GM18526 (cell line): Measurements from ENCODE around the gene SIPA1L3.

Source experiments
- POLR2A ChIP-seq: IDR thresholded peaks from 3 replicates; pipeline ENCODE4 v1.6.1; 2011; ENCODE audit not compliant: insufficient read length; ENCODE audit errors: extremely low read depth

Gene SIPA1L3

DNA sequence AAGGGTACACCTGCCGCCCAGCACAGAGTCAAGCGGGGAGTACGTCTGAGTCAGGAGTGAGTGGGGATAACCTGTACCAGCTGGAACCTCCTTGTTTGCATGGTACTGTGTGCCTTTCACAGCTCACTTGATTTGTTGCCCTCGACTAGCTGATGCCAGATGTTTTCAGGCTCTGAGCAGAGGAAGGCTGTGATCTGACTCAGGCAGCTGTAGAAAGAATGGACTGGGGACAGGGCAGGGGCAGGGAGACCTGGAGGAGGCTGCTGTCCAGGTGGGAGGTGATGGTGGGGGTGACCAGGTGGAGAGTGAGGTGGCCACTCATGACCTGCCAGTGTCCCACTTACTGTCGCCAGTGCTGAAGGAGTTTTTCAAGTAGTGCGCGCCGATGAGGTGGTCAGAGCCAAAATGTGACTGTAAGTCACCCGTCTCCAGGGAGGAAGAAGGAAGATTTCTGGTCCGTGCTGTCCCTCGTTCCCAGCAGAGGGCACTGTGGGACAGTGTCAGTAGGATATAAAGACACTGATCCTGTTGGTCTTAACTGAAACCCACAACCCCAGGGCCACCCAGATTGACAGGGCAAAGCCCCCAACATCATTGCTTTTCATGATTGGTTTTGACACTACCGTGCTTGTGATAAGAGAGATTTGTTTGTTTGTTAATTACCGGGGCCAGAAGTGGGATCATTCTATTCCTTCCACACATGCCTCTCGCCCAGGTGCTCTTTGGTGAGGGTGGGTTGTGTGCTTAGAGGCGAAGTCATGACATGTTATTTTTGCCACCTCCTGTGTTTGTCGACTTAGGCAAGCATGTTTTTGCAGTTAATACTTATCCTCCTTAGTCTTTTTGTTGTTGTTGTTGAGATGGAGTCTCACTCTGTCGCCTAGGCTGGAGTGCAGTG is 188.7 kb downstream of the SIPA1L3 start:
- TF ChIP-seq POLR2A, result no peak

- TF ChIP-seq POLR2A, result no peak
Measured at GRCh38 chr19:38099966-38100365, 193.0 kb downstream of the SIPA1L3 start.

DNA sequence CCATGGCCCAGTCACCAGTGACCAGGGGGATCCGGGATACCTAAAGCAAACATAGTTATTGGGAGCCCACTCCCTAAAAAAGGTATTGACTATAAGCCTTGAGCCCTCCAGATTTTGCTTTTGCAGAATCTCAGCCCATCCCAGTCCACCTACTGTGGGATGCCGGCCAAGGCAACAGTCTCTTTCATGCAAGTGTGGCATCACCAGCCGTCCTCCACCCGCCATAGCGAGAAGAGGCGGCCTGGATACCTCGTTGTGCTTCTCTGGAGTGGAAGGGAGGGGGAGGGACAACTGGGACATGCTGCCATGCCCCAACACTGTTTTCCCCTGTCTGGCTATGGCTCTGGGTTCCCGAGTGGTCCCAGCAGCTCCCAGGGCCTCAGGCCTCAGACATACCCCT is 193.6 kb downstream of the SIPA1L3 start:
- no peak for TF ChIP-seq POLR2A

DNA sequence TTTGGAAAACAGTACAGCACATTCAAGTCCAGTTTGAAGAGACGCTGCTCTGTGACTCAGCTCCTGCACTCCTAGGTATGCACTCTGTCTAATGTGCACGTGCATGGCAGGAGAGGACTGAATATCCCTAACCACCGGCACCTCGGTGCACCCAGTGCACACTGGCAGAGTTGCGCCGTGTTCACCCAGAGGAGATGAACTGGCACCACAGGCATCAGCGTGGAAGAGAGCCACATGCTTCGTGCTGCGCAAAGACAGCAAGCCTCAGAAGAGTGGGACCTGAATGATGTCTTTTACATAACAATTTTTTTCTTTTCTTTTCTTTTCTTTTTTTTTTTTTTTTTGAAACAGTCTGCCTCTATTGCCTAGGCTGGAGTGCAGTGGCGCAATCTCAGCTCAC is 194.7 kb downstream of the SIPA1L3 start:
- TF ChIP-seq POLR2A, result no peak

- TF ChIP-seq POLR2A, result no peak
Measured at GRCh38 chr19:38105574-38105973, 198.6 kb downstream of the SIPA1L3 start.

- TF ChIP-seq POLR2A, result no peak
Measured at GRCh38 chr19:38107129-38107528, 200.1 kb downstream of the SIPA1L3 start.

DNA sequence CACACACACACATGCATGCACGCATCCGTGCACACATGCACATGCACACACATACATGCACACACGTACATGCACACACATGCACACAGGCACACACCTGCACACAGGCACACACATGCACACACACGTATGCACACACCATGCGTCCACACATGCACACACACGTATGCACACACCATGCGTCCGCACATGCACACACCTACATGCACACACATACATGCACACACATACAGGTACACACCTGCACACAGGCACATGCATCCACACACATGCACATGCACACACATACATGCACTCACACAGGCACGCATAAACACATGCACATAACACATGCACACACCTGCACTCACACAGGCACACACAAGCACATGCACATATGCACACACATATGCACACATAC is 204.9 kb downstream of the SIPA1L3 start:
- TF ChIP-seq POLR2A, result no peak

DNA sequence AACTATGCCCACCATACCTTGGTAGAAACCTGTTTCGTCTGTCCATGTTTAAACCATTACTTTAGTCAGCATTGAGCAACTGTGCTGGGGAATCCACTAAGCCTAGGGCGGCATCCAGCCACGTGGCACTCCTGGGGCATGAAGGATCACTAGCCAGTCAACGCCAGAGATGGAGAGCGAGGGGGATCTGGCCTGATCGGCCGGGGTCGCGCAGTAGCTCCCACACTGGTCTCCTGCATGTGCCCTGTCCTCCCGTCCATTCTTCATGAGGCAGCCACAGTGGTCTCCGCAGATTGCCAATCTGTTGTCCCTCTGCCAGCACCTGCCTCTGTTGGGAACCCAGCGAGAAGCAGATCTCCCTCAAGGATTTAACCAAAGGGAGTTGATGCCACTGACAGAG is 207.6 kb downstream of the SIPA1L3 start:
- TF ChIP-seq POLR2A, result no peak

GRCh38 chr19:38115271-38115802 is 208.3 kb downstream of the SIPA1L3 start:
- no peak for TF ChIP-seq POLR2A

DNA sequence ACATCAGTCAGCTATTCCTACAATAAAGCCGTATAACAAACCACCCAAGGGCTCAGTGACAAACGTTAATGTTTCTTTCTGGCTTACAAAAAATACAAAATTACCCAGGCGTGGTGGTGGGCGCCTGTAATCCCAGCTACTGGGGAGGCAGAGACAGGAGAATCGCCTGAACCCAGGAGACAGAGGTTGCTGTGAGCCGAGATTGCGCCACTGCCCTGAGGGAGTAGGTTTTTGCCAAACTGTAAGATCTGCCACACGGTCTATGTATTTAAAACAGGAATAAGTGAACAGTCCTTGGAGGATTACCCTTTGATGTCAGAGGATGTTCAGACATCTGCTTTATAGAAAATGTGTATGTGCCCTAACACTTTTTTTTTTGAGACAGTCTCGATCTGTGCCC is 211.2 kb downstream of the SIPA1L3 start:
- no peak for TF ChIP-seq POLR2A

DNA sequence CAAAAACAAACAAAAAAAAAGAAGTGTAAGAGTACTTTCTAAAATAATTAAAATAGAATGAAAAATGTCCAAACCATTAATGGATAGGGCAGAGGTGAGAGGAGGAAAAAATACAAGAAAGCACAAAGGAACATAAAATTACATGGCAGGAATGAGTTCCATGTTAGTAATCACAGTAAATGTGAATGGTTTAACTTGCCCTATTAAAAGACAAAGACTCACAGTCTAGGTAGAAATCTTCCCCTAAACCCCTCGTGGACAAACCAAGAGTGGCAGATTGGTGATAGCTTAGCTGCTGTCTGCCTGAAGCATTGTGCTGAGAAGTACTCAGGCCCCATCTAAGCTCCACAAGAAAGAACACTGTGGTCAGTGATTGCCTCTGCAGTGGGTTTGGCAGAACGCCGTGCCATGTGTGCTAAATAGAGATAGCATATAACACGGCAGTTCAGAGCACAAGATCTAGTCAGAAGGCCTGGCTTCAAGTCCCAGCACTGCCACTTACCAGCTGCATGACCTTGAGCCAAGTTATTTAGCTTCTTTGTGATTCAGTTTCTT is 213.5 kb downstream of the SIPA1L3 start:
- no peak for TF ChIP-seq POLR2A

DNA sequence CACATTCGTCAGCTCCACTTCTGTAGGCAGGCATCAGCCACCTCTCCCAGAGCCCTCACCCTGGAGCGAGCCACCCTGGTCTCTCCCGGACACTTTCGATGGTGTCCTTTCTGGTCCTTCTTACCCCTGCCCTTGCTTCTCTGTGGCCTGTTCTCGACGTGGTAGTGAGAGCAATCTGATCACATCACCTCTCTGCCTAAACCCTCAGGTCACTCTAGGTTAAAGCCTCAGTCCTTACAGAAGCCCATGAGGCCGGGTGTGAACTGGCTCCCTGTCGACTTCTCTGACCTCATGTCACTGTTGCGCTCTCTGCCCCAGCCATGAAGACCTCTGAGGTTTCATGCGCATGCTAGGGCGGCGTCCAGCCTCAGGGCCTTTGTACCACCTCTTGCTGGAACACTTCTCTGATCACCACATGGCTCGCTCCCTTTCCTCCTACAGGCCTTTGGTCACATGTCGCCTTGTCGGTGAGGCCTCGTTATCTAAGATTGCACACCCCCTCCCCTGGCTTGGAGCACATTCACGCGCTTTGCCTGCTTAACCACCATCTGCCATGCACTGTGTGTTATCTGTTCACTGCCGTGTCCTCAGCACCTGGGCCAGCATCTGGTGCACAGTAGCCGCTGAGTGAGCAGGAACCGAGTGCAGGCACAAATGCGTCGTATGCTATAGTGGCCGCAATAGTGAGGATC is 215.5 kb downstream of the SIPA1L3 start:
- no peak for TF ChIP-seq POLR2A

- no peak for TF ChIP-seq POLR2A
Measured at GRCh38 chr19:38125238-38125637, 218.2 kb downstream of the SIPA1L3 start.

- TF ChIP-seq POLR2A, result no peak
Measured at GRCh38 chr19:38130399-38130798, 223.4 kb downstream of the SIPA1L3 start.

DNA sequence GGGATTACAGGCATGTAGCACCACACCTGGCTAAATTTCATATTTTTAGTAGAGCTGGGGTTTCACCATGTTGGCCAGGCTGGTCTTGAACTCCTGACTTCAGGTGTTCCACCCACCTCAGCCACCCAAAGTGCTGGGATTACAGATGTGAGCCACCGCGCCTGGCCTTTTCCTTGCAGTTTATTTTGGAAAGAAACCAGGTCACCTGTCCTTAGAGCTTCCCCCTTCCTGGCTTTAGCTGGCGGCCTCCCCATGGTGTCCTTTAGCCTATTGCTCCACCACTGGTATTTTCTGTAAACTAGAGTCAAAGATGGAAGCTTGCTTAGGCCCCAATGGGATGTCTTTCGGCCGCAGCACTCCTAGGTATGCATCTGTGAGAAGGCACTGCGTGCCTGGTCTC is 225.8 kb downstream of the SIPA1L3 start:
- TF ChIP-seq POLR2A, result no peak

DNA sequence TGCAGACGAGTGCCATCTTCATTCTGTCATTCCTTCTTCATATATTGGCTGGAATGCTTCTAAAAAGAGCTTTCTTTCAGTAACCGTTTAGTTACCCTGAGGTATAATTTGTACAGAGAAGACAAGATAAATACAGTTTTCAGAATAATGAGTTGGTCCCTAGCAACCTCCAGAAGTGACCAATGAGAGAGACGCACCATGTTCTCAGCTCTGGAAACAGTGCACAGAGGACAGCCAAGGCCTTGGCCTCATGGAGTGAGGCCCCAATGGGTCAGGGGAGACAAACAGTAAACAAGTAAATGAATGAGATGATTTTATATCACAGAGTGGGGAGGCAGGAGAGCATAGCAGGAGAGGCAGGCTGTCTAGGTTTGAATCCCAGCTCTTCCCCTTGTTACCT is 226.3 kb downstream of the SIPA1L3 start:
- no peak for TF ChIP-seq POLR2A

DNA sequence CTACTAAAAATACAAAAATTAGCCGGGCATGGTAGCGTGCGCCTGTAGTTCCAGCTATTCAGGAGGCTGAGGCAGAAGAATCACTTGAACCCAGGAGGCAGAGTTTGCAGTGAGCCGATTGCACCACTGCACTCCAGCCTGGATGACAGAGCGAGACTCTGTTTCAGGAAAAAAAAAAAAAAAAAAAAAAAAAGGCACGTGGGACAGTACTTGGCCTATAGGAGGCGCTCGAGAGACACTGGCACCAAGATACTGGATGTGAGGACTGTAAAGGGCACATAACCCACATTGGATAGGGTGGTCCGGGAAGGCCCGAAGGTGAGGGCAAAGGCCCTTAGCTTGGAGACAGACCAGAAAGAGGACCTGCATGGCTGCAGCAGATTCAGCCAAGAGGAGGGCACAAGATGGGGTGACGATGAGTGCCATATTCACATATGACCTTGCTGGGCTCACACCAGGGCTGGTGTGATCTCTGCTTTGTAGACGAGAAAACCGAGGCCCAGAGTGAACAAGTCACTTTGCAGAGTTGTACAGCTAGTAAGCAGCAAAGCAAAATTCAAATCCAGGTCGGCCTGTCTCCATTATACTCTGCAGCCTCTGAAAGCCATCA is 227.6 kb downstream of the SIPA1L3 start:
- no peak for TF ChIP-seq POLR2A
